Cortex of kidney (tissue), 1 donor: Measurements from ENCODE around the gene OR4E2.
"Not testable (repeated sequence)": the region's sequence is repeated elsewhere in the genome, so short reads cannot be mapped to it uniquely, and the experiment has no call there.

ENCODE experiments used
- DNase-seq: peaks from one replicate; lab custom pipeline; 2025; lab: John Stamatoyannopoulos, UW

The OR4E2 gene, protein sequence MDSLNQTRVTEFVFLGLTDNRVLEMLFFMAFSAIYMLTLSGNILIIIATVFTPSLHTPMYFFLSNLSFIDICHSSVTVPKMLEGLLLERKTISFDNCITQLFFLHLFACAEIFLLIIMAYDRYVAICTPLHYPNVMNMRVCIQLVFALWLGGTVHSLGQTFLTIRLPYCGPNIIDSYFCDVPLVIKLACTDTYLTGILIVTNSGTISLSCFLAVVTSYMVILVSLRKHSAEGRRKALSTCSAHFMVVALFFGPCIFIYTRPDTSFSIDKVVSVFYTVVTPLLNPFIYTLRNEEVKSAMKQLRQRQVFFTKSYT

GRCh38 chr14:21653331-21653885, at the start of gene OR4E2:
OR4E2 (plus strand) TSS chr14:21653835; CDS start chr14:21665083, 11,248 bp downstream.
- DNase-seq, result no peak

GRCh38 chr14:21612324-21612723, 41.3 kb upstream of the OR4E2 start:
- no peak for DNase-seq

DNA sequence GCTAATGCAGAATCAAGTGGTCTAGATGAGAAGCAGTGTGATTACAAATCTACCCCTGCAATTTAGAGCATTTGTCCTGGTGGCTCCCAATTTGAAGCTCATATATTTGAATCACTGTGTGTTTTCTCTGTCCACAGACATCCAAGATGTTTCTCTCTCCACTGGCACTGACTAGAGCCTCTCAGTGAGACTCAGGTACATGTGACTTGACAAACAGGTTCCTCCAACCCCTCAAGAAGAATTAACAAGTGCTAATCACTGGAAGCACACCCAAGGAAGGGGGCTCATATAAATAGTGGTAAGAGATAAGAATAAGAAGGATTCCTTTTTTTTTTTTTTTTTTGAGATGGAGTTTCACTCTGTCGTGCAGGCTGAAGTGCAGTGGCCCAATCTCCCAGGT, 39.4 kb upstream of the OR4E2 start:
- DNase-seq, result no peak

- no peak for DNase-seq
Measured at GRCh38 chr14:21617614-21618013, 36.0 kb upstream of the OR4E2 start.

DNA sequence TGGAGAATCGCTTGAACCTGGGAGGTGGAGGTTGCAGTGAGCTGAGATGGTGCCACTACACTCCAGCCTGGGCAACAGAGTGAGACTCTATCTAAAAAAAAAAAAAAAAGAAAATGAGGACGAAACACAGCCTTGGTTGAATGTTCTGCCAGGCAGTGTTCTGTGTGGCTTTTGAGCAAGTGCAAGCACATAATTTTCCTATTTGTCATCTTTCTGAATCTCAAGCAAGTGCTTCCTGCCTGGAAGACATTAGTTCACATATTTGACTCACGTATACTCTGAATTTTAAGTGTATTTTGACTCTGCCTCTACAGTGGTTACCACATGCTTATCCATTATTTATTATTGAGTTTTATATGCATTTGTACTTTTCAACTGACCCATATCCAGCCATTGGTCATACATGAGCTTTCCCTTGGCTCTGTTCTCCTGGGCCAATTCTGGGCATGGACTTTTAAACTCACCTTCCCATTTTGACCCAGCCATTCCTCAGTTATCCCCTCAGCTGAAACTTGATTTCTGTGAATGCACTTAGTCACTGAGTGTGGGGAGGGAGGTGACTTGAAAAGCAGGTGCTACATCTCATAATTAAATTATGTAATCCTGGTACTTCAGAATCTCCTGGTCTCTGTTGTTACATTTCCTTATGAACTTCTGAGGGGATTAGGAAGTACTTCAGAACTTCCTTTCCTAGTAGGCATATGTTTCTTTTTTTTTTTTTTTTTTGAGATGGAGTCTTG, 27.0 kb upstream of the OR4E2 start:
- no peak for DNase-seq

DNA sequence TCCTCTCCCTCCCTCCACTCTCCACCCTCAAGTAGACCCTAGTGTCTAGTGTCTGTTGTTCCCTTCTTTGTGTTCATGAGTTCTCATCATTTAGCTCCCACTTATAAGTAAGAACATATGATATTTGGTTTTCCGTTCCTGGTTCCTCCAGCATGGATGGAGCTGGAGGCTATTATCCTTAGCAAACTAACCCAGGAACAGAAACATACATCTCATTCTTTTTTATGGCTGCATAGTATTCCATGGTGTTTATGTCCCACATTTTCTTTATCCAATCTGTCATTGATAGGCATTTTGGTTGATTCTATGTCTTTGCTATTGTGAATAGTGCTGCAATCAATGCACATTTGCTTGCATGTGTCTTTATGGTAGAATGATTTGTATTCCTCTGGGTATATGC, 23.1 kb upstream of the OR4E2 start:
- DNase-seq, result not testable (repeated sequence)

DNA sequence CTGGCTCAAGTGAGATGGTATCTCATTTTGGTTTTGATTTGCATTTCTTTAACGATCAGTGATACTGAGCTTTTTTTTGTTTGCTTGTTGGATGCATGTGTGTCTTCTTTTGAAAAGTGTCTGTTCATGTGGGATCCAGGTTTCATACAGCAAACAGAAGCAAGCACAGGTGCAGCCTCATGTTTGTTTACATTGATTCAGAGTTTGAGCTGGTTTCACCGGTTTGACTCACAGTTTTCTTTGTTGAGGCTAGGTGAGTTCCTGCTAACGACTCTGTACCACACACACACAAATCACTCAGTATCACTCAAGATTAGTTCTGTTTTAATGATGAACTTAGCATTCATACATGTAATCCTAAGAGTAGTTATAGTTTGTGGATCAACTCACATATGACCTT, 22.6 kb upstream of the OR4E2 start:
- DNase-seq, result no peak

DNA sequence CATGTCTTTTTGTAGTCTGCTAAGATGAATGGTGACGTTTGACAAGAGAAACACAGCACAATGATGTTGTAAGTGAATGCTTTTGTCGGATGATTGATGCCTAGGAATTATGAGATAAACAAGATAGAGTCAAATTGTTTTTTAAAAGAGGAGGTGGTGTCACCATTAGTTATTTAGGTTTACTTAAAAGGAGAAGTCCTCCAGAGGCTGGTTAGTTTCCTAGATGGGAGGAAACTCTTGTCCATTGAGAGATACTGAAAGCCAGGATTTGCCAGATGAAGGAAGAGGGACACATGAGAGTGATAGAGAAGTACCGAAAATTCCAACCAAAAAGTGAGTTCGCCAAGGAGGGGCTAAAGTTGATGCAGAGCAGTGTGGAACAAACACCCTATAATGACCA, 18.8 kb upstream of the OR4E2 start, which contains the start of gene OR10G2:
Gene OR10G2 (minus strand): TSS at position 101 of the 400 bp plus-strand sequence. CDS start 98 bp downstream, at position 3.
- no peak for DNase-seq

DNA sequence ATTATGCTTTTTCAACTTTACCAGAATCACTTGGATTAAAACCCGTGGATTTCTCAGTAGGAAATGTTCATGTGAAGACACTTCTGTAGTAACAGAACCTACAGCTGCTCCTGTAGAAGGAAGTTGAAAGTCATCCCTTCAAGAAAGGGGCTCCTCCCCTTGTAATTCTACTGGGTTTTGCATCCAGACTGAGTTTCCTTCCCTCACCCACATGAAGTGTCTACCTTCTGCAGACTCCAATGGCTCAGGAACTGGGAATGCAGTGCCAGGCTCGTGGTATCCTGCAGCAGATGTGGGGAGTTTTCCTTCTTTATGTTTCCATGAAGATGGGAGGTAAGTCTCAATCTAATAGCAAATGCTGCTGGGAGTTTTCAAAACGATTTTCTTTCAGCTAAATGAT, 11.0 kb upstream of the OR4E2 start:
- DNase-seq, result no peak

- DNase-seq, result no peak
Measured at GRCh38 chr14:21643407-21643806, 10.2 kb upstream of the OR4E2 start.

- DNase-seq, result no peak
Measured at GRCh38 chr14:21647380-21647779, 6.3 kb upstream of the OR4E2 start.

DNA sequence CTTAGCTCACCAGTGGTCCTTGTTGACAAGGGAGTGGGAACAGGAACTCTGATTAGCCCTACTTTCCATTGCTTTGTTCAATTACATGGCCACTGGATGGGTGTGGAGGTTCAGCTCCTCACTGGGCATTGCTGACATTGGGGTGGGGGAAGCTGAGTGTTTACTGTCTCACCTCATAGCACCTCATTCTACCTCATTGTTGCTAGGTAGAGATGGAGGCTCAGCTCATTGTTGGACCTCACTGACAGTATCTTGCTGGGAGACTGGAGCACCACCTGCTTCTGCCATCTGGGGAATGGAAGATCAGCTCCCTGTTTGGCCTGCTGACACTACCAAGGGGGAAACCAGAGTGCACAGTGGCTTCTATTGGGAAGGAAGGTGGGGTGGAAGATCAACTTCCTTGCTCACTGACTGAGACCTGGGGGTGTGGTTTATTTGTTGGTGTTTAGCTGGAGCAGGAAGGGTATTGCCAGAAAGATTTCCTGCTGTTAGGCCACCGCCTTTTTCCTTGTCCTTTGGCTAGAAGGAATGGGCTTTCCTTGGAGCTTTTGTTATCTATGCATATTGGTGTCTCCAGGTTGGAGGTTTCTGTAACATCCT, 1.3 kb upstream of the OR4E2 start:
- no peak for DNase-seq

DNA sequence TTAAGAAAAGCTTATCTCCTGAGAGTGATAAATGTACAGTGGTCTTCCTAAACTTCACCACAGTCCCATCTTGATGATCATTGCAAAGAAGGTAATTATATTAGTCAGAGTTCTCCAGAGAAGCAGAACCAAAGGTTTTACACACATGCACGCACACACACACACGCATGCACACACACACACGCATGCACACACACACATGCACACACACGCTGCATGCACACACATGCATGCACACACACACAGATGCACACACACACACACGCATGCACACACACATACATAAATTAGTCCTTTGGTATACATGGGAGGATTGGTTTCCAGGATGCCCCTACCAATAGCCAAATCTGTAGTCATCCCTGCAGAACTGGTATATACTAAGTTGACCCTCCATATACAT, 580 bp downstream of the OR4E2 start:
- DNase-seq, result no peak

DNA sequence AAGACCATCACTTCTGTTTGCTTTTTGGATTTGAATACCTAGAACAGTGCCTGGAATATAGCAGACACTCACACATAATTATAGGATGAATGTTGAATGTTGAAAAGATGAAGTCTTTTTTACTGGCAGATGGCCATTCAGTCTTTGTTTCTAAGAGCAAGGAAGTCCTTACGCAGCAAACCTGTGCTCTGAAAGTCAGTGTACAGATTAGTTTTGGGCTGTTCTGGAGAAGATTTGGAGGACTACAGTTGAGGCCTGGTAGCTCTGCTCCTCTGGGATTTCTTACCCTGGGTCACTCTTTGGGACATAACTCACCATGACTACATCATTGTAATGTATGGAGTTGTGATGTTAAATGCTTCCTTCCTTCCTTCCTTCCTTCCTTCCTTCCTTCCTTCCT, 3.3 kb downstream of the OR4E2 start:
- DNase-seq, result no peak

DNA sequence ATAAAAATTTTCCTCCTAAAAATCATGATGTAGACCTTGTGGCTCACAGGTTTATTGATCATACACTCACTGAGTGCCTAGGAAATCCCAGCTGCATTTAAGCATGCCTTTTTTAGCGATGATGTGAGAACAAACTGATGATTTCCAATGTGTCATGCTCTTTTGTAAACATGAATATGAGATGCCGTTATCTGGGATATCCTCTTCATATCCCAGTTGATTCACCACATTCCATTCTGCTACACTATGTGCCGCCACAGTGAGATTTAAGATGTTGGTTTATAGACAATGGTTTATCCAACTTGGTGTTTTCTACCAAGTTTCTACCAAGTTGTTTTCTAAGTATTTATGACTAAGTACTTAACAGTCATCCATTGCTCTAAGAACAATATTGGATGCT, 14.7 kb downstream of the OR4E2 start:
- DNase-seq, result no peak

DNA sequence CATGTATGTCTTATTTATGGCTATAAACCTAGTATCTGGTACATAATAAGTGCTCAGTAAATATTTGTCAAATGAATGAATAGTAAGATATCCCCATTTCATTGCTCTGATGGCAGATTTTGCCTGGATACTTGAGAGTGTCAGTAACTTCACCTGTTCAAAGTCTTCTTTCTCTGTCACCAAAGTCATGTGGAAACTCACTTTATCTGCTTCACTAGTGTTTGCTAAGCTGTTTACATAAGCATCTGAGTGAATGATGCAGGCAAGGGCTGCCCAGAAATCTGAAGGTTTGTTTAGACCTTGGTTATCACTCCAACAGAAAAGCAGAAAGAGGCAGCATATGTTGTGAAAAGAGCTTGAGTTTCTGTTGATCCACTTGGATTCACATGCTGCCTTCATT, 15.6 kb downstream of the OR4E2 start:
- no peak for DNase-seq

GRCh38 chr14:21671371-21671770, 17.7 kb downstream of the OR4E2 start:
- no peak for DNase-seq

DNA sequence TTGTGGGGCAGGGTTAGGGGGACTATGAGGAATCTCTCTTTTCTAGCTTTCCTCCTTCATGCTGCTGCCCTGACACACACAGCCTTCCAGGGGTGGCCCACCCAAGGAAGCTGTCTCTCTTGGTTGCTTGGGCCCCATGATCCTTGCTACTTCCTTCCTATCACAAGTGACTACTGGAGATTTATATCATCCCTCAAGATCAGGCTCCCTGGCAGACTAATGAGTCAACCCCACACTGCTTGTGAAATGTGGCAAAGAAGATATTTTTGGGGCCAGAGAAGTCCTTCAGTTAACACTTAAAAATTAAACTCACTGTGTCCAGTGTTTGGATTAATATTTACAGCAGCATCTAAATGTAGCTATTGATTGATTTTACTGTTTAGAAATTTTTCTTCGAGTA, 18.5 kb downstream of the OR4E2 start:
- DNase-seq, result no peak

DNA sequence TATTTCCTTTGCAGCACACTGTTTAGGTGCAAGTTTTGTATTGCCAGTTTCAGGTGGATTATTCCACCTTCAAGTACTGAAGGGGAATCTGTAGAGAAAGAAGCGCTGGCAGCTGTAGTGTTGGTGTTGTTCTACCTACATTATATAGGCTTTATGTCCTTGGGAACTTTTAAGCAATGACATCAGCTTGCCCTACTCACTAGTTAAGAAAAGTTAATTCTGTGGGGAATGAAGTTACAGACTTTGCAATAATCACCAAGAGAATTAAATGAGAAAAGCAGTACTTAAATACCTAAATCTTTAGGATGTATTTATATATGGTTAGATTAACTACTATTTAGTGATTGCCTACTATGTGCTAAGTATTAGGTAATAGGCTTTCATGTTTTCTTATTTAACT, 20.1 kb downstream of the OR4E2 start, which contains the start of gene OR4E1:
Gene OR4E1 (minus strand): TSS at position 101 of the 400 bp plus-strand sequence. CDS start 2,883 bp downstream, outside the sequence.
- no peak for DNase-seq

DNA sequence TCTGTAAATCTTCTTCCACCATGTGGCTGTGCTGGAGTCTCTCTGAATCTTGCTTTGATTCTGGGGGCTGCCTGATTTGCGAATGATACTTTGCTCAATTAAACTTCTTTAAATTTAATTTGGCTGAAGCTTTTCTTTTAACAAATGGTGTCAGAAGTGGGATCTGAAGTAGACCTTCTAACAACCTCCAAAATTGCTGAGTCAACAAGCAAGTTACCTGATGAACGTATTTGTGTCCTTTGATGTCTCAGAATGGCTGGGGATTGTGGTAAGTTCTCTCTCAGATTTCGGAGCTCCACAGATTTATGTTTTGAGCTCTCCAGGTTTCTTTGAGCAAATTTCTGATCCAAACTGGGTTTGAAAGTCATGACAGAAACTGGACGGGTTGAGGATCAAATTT, 21.9 kb downstream of the OR4E2 start:
- DNase-seq, result no peak

GRCh38 chr14:21680072-21680471, 26.4 kb downstream of the OR4E2 start:
- DNase-seq, result no peak

GRCh38 chr14:21686468-21686867, 32.8 kb downstream of the OR4E2 start:
- DNase-seq, result no peak

- DNase-seq, result no peak
Measured at GRCh38 chr14:21694425-21694824, 40.8 kb downstream of the OR4E2 start.
